ENCODE measurements around the gene FMNL2.
A peak's percentile ranks its signal among the peaks of the same experiment; 100 is the strongest.

Gene FMNL2

GRCh38 chr2:152609154-152609553, 274.2 kb downstream of the FMNL2 start:
- H3K4me3 ChIP-seq (ENCODE audit: low read depth, low read length): no peak overlapping the region
- no peak for TF ChIP-seq CTCF (IDR thresholded peaks at IDR 0.05; ENCODE audit: insufficient read depth, low read depth, low read length, missing control alignments)
- DNase-seq (ENCODE audit: low read depth): no peak

DNA sequence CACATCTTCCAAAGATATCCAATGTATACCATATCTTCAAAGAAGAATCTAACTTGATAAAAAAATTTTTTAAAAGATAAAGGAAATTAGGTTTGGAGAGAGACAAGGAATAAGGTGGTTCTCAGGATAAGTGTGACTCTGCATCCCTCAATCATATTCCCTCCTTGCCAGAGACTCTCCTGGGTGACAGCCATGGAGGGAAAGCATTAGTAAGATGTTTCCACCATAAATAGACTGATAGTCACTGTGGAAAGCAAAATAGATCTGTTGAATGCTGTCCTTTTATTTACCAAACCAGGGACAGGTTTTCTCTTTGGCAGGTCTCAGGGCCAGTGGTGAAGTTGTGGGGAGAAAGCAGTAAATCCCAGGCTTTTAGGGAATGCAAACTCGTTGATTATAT, 274.7 kb downstream of the FMNL2 start:
- TF ChIP-seq CTCF (IDR thresholded peaks at IDR 0.05; ENCODE audit: insufficient read depth, low read depth, low read length, missing control alignments): no peak
- H3K4me3 ChIP-seq (ENCODE audit: low read depth, low read length): no peak overlapping the region
- no peak for DNase-seq (ENCODE audit: low read depth)

DNA sequence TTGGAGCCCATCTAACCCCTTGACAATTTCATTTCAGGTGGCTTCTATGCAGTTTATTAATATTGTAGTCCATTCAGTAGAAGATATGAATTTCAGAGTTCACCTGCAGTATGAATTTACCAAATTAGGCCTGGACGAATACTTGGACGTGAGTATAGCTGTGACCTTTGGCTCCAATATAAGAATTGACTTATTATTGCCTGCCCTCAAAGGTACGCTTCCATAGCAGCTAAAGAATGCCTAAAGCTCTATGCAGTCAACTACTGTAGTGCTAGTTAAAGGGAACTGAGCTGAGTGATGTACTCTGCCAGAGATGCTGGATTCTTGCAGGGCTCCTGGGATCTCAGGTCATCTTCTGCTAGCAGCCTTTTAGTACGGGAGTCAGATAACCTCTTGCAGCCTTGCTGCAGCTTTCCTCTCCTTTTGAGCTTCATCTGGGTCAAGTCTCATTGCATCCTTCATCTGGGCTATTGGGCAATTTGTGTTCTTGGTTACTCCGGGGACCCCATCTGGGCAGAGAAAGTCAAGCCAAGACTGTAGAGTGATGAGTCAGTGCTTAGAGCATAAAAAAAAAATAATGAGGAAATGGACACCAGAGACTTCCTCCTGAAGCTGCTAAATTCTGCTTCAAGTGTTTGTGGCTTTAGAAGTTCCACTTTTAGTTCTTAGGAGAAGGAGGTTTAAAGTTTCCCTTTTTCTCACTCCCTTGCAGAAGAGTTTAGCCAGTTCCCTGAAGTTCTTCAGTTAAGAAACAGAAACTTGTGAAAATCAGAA, 276.7 kb downstream of the FMNL2 start:
- no peak overlapping the region for H3K4me3 ChIP-seq (ENCODE audit: low read depth, low read length)
- peak; percentile 75 for DNase-seq (ENCODE audit: low read depth)
- no peak for TF ChIP-seq CTCF (IDR thresholded peaks at IDR 0.05; ENCODE audit: insufficient read depth, low read depth, low read length, missing control alignments)

DNA sequence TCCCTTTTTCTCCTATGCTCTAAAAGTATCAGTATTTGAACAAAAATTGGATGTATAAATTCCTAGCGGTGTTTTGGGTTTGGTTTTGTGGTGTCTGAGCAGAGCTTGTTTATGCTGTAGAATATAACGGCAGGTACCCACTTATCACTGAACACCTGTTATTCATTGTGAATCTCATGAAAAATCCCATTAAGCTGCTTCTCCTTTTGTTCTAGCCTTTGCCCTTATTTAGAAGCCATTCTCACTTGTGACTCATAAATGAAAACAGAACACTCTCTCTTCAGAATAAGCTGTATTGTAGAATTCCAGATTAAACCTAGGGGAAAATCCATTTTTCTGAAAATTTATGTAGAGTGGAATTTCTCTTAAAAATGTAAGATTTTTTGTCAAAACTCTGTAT, 278.3 kb downstream of the FMNL2 start:
- no peak overlapping the region for H3K4me3 ChIP-seq (ENCODE audit: low read depth, low read length)
- TF ChIP-seq CTCF (IDR thresholded peaks at IDR 0.05; ENCODE audit: insufficient read depth, low read depth, low read length, missing control alignments): no peak
- peak; percentile 38 for DNase-seq (ENCODE audit: low read depth)

- H3K4me3 ChIP-seq (ENCODE audit: low read depth, low read length): no peak overlapping the region
- TF ChIP-seq CTCF (IDR thresholded peaks at IDR 0.05; ENCODE audit: insufficient read depth, low read depth, low read length, missing control alignments): no peak
- no peak for DNase-seq (ENCODE audit: low read depth)
Measured at GRCh38 chr2:152615177-152615576, 280.2 kb downstream of the FMNL2 start.

GRCh38 chr2:152617456-152618192, 282.6 kb downstream of the FMNL2 start:
- DNase-seq (ENCODE audit: low read depth): no peak

More at GRCh38 chr2:152617456-152618192, 282.6 kb downstream of the FMNL2 start:
- H3K4me3 ChIP-seq (ENCODE audit: low read depth, low read length): no peak overlapping the region
- TF ChIP-seq CTCF (IDR thresholded peaks at IDR 0.05; ENCODE audit: insufficient read depth, low read depth, low read length, missing control alignments): no peak
